ENCODE data around the gene SLC5A2.

DNA sequence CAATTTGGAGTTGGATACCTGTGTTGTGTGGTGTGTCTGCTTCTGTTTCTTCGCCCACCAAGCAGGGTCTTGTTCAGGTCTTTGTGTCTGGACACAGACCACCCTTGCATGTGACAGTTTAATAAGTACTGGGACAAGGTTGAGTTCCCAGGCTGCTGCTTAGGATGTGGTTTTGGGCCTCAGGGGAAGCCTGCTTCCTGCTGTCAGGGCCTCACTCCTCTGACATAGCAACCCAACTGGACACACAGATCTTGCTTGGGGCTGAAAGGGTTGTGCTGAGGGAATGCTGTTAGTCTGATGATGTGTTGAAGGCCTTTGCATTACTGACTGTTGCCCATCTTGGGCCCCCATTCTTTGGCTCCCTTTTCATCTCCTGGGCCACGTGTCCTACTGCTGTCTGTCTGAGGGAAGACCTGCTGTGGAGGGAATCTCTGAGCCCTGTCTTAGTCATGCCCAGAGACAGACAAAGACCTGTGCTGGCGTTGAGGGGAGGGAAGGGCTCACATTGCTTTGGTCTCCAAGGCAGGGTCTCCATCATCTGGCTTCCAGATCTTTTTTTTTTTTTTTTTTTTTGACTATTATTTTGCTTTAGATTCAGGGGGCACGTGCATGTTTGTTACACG lies 15.7 kb upstream of the SLC5A2 start:
- TF ChIP-seq ZNF274 (IDR thresholded peaks at IDR 0.05; ENCODE audit: low read depth, low read length) (no peak), YY1 (IDR thresholded peaks at IDR 0.05; ENCODE audit: insufficient read depth, insufficient read length) (no peak)
